ENCODE data around the gene BRI3.

BRI3 gene

DNA sequence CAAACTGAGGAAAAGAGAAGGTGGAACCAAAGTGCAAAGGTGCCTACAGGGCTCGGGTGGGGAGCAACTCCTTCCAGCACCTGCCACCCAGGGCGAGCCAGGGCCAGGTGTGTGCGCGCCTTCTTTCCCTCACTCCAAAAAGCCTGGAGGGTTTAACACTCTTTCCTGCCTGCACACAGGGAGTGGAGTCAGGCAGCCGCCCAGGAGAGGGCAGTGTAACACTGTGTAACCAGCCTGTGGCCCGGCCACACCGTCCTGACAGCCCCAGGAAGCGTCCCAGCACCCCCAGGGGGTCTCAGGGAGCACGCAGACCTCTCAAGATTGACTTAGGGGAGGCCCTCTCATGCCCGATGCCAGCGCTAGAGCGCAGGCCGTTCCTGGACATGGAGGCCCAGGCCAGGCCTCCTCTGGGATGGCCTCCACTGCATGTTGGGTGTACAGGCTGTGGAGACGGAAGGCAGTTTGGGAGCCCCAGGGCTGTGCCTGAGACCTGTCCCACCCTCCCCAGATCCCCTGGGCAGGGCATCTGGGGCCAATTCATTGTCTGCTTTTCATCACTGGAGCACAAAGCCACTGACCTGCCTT lies 13.4 kb downstream of the BRI3 start:
- Histone ChIP-seq H3K4me3 (ENCODE audit: low read depth, low read length) (no peak overlapping the region), H3K27ac (no peak overlapping the region), H3K36me3 (replicated peaks) (peaks cover 37% of the 10 kb centered on the region), H3K27me3 (replicated peaks) (no peaks in the 10 kb centered on the region)
- peak; percentile 51 for DNase-seq
- in situ Hi-C loops (cut with HindIII; ENCODE audit: low pct_ligation_motif_present, low sequenced_read_pairs) = loop anchor here (25.0 kb wide), 1 partner anchor 567 kb away; the partner anchor contains the start of gene TMEM130
- TF ChIP-seq, protein P1, sequence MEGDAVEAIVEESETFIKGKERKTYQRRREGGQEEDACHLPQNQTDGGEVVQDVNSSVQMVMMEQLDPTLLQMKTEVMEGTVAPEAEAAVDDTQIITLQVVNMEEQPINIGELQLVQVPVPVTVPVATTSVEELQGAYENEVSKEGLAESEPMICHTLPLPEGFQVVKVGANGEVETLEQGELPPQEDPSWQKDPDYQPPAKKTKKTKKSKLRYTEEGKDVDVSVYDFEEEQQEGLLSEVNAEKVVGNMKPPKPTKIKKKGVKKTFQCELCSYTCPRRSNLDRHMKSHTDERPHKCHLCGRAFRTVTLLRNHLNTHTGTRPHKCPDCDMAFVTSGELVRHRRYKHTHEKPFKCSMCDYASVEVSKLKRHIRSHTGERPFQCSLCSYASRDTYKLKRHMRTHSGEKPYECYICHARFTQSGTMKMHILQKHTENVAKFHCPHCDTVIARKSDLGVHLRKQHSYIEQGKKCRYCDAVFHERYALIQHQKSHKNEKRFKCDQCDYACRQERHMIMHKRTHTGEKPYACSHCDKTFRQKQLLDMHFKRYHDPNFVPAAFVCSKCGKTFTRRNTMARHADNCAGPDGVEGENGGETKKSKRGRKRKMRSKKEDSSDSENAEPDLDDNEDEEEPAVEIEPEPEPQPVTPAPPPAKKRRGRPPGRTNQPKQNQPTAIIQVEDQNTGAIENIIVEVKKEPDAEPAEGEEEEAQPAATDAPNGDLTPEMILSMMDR (IDR thresholded peaks at IDR 0.05; ENCODE audit: low read depth, low read length, missing control alignments) = peak; percentile 87

DNA sequence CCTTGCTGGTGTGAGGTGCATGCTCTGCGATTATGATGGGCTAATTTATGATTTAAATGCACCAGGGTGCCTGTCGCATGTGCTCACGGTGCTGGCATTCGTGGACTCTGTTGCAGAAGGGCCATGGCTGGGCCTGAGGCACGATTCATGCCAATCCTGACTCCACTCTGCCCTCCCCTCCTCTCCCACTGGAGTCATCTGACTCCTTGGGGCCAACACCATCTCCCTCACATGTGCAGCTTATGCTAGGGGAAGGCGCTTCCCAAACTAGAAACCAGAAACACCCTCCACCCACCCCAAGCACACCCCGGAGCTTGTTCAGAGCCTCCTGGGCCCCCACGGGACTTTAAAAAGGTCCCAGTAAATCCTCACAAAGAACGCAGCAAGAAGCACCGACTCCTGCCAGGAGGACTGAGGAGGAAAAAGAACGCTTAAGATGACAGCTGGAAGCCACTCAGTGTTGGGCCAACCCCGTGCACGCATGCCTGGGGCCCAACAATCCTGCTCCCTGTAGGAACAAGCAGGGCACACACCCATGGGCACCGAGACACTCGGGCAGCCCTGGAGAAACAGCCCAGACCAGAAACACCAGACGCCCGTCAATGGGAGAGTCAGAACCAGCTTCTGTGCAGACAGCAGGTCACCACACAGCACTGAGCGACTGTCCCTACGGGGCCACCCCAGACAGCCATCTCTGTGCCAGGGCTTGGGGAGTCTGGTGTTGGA lies 14.1 kb downstream of the BRI3 start:
- Histone ChIP-seq H3K4me3 (ENCODE audit: low read depth, low read length) (no peak overlapping the region), H3K27me3 (replicated peaks) (no peaks in the 10 kb centered on the region), H3K36me3 (replicated peaks) (peaks cover 33% of the 10 kb centered on the region), H3K27ac (no peak overlapping the region)
- TF ChIP-seq, protein P1 (IDR thresholded peaks at IDR 0.05; ENCODE audit: low read depth, low read length, missing control alignments) = no peak
- no peak for DNase-seq
- in situ Hi-C loops (cut with HindIII; ENCODE audit: low pct_ligation_motif_present, low sequenced_read_pairs) = loop anchor here (25.0 kb wide), 1 partner anchor 567 kb away; the partner anchor contains the start of gene TMEM130

DNA sequence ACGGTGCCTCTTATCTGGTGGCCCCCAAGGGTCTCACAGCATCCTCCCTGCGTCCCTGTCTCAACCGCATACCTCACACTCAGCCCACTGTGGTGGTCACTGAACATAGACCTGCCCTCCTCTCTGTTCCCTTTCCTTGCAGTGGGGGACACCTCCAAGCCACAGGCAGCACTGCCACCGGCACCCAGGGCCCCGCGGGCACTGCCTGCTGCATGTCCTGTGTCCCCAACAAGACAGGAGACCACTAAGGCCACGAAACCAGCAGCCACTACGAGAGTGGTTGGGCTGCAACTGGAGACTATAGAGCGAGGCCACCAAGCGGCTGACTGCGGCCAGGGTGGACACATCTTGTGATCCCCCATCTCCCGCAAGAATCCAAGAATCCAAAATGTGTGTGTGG lies 15.3 kb downstream of the BRI3 start:
- no peak overlapping the region for H3K4me3 ChIP-seq (ENCODE audit: low read depth, low read length)
- H3K27ac ChIP-seq = no peak overlapping the region
- peaks cover 28% of the 10 kb centered on the region for H3K36me3 ChIP-seq (replicated peaks)
- H3K27me3 ChIP-seq (replicated peaks) = no peaks in the 10 kb centered on the region
- DNase-seq = no peak
- in situ Hi-C loops (cut with HindIII; ENCODE audit: low pct_ligation_motif_present, low sequenced_read_pairs) = loop anchor here (25.0 kb wide), 1 partner anchor 565 kb away; the partner anchor contains the start of gene TMEM130
- TF ChIP-seq, protein P1 (IDR thresholded peaks at IDR 0.05; ENCODE audit: low read depth, low read length, missing control alignments) = no peak

DNA sequence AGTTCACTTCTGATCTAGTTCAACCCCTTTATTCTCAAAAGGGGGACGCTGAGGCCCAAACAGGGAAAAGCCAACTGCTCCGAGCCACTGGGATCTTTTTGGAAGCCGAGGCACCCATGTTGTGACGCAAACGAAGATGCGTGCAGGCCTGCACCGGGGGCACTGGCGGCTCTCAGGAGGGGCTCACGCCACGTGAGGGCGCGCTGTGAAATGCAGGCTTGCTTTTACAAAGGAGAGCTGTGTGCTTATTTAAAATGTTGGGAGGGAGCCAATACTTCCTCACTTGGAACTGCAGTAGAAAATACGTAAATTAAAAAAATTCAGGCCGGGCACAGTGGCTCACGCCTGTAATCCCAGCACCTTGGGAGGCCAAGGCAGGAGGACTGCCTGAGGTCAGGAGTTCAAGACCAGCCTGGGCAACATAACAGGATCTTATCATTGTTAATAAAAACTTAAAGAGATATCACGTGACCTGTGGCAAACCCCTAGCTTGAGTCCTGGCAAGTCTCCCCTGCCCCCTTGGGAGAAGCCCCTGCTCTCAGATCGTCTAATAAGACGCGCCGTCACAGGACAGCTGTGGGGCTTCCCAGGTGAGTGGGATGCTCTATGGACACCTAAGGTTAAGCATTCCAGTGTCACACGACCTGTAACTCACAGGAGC lies 16.3 kb downstream of the BRI3 start:
- H3K4me3 ChIP-seq (ENCODE audit: low read depth, low read length) = no peak overlapping the region
- H3K36me3 ChIP-seq (replicated peaks) = peaks cover 24% of the 10 kb centered on the region
- H3K27me3 ChIP-seq (replicated peaks) = no peaks in the 10 kb centered on the region
- no peak for DNase-seq
- TF ChIP-seq, protein P1 (IDR thresholded peaks at IDR 0.05; ENCODE audit: low read depth, low read length, missing control alignments) = peak; percentile 12
- H3K27ac ChIP-seq = no peak overlapping the region
- in situ Hi-C loops (cut with HindIII; ENCODE audit: low pct_ligation_motif_present, low sequenced_read_pairs) = loop anchor here (25.0 kb wide), 1 partner anchor 565 kb away; the partner anchor contains the start of gene TMEM130

DNA sequence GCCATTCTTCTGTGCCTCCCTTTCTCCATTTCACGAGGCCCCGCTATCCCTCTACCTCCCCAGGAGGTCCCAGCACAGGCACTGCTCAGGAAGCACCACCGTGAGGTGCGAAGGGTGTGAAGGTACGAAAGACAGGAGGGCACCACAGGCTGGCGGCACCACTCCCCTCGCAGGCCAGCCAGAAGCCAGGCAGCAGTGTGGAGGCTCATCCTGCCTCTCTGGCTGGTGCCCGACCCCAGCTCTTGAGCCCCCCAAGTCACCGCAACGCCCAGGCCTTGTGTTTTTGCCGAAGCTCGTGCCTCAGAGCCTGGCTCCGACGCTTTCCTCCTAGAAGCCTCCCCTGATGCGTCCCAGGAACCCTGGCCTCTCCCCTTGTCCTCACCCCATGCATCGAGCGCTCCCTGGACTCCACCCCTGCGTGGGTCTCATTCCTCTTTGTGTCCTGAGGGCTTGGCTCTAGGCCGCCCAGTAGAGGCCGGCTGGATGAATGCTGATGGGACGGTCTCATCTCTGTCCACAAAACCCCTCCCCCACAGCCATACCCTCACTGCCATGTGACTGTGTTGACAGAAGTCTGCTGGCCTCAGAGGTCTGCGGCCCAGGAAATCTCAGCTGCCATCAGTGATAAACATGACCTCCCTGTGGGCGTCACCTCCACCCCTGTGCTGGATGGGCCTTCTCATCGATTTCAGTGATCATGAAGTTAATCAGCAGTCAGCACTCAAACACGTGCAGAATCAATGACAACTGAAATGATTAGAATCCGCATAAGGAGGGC lies 19.3 kb downstream of the BRI3 start:
- Histone ChIP-seq H3K27me3 (replicated peaks) (no peaks in the 10 kb centered on the region), H3K36me3 (replicated peaks) (peaks cover 7% of the 10 kb centered on the region), H3K27ac (no peak overlapping the region), H3K4me3 (ENCODE audit: low read depth, low read length) (no peak overlapping the region)
- TF ChIP-seq, protein P1 (IDR thresholded peaks at IDR 0.05; ENCODE audit: low read depth, low read length, missing control alignments) = no peak
- DNase-seq = no peak
- in situ Hi-C loops (cut with HindIII; ENCODE audit: low pct_ligation_motif_present, low sequenced_read_pairs) = no loop called here

Data from brain microvascular endothelial cell (primary cell).